ENCODE measurements around the gene IFIT2.
"Not testable (repeated sequence)": the region's sequence is repeated elsewhere in the genome, so short reads cannot be mapped to it uniquely, and the experiment has no call there.

The IFIT2 gene, protein sequence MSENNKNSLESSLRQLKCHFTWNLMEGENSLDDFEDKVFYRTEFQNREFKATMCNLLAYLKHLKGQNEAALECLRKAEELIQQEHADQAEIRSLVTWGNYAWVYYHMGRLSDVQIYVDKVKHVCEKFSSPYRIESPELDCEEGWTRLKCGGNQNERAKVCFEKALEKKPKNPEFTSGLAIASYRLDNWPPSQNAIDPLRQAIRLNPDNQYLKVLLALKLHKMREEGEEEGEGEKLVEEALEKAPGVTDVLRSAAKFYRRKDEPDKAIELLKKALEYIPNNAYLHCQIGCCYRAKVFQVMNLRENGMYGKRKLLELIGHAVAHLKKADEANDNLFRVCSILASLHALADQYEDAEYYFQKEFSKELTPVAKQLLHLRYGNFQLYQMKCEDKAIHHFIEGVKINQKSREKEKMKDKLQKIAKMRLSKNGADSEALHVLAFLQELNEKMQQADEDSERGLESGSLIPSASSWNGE

DNA sequence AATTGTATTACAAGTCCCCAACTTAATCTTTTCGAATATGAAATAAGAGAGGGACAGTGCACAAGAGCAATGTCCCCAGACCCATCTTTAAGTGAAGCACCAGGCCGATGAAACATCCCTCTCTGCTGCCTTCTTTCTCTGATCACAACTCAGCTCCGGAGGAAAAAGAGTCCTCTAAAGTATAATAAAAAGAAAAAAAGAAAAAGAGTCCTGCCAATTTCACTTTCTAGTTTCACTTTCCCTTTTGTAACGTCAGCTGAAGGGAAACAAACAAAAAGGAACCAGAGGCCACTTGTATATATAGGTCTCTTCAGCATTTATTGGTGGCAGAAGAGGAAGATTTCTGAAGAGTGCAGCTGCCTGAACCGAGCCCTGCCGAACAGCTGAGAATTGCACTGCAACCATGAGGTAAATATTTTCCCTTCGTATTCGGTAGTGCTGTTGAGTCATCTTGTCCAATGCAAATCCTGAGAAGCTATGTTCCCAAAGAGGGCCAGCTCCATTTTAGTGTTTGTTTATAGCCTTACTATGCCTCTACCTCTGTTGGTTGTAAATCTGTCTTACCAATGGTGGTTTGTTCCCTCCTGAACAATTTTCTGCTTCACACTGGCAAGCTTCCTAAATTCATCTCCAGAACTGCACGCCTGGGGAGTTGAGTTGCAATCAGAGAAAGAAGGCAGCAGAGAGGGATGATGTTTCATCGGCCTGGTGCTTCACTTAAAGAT lies at the start of gene IFIT2:
TSS of gene IFIT2 (plus strand) at position 326 of the 725 bp plus-strand sequence. CDS start at position 404, 78 bp downstream.
- in situ Hi-C loops (cut with MboI; ENCODE audit: low sequenced_read_pairs): no loop called here

DNA sequence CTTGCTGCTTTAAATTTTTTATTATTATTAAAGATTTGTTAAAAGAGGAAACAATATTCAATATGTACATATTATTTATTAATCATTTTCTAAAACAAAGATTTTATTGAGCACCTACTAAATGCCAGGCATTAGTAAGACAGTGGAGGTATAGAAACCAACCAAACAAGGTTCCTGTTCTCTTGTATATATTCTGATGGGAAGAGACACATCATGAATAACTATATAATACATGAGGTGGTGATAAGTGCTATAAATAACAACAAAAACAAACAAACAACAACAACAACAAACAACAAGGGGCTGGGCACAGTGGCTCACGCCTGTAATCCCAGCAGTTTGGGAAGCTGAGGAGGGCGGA lies 49.6 kb upstream of the IFIT2 start:
- in situ Hi-C loops (cut with MboI; ENCODE audit: low sequenced_read_pairs): no loop called here

DNA sequence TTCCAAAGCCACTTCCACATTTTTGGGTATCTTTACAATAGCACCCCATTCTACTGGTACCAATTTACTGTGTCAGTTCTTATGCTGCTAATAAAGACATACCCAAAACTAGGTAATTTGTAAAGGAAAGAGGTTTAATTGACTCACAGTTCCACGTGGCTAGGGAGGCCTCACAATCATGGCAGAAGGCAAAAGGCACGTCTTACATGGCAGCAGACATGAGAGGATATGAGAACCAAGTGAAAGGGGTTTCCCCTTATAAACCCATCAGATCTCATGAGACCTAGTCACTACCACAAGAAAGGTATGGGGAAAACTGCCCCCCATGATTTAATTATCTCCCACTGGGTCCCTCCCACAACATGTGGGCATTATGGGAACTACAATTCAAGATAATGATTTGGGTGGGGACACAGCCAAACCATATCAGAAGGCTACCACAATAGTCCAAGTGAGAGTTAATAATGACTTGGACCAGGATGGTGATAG lies 46.7 kb upstream of the IFIT2 start:
- in situ Hi-C loops (cut with MboI; ENCODE audit: low sequenced_read_pairs): not testable (repeated sequence)

DNA sequence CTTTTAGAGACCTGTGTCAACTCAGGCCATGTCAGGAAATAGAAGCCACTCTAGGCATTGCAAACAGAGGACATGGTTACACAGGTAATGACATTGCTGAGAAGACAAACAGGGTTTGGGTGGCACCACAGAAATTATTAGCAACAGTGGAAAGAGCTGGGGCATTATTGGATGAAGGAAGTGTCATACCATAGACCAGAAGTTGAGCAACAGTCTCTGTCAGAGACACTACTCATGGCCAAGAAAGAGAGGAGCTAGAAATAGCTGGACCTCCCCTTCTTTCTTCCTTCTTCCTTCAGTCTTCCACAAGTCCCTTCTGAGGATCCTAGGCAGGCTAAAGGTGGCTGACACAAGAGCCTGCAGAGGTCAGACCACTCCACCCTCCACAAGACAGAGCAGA lies 46.1 kb upstream of the IFIT2 start:
- in situ Hi-C loops (cut with MboI; ENCODE audit: low sequenced_read_pairs): no loop called here

DNA sequence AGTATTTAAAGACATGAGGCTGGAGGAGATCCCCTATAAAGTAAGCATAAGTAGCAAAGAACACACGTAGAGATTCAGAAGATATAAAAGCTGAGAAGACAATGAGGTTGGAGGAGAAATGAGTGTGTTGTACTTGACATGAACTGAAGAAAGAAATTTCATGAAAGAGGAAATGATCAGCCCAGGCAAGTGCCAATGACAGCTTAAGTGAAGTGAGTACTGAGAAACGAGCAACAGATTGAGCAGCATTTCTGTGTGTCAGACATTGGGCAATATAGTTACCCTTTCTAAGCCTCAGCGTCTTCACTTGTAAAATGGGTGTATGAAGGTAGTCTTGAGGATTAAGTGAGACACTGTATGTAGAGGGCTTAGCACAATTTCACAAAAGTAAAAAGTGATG lies 45.5 kb upstream of the IFIT2 start:
- in situ Hi-C loops (cut with MboI; ENCODE audit: low sequenced_read_pairs): no loop called here

DNA sequence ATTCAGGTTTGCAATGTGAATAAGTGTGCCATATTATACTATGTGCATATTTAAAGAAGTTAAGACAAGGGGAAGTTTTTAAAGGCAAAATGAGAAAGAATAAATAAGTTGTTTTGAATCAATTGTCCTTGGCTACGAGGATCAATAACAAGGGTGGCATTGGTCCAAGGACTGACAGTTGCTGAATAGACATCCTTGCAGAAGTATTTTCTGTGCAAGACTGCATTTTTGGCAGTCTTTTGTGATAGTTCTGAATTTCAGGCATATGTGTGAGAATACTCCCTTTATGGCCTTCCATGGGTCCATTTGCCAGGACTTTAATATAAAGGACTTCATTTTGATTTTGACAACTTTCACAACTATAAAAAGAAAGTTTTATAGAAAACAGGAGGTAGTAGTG lies 44.9 kb upstream of the IFIT2 start:
- in situ Hi-C loops (cut with MboI; ENCODE audit: low sequenced_read_pairs): no loop called here

DNA sequence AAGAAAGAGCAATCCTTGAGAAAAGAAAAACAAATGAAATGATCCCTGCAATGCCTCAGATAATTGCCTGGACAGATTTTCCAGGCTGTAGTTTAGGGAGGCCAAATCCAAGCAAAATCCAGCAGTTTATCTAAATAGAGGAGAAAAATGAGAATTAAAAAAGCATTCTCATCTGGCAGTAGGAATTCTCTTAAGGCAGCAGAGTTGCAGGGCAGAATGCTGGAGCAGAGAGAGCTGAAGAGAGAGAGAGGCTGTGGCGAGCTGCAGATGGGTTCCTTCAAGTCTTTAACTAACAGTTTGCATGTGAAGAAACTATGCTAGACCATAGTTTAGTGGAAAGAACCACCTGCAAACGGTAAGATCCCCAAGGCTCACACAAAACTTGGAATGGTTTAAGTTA lies 44.3 kb upstream of the IFIT2 start:
- in situ Hi-C loops (cut with MboI; ENCODE audit: low sequenced_read_pairs): no loop called here

DNA sequence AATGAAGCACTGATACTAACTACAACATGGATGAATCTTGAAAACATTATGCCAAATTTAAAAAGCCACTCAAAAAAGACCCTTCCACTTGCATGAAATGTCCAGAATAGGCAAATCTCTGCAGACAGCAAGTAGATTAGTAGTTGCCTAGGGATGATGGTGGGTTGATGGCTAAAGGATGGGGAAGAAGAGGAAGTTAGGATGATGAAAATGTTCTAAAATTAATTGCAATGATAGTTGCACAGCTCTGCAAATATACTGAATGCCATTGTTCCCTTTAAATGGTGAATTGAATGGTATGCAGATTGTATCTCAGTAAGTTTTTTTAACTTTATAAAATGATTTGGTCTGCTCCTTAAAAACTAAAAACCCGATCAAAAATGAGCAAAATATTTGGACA lies 43.0 kb upstream of the IFIT2 start:
- in situ Hi-C loops (cut with MboI; ENCODE audit: low sequenced_read_pairs): no loop called here

DNA sequence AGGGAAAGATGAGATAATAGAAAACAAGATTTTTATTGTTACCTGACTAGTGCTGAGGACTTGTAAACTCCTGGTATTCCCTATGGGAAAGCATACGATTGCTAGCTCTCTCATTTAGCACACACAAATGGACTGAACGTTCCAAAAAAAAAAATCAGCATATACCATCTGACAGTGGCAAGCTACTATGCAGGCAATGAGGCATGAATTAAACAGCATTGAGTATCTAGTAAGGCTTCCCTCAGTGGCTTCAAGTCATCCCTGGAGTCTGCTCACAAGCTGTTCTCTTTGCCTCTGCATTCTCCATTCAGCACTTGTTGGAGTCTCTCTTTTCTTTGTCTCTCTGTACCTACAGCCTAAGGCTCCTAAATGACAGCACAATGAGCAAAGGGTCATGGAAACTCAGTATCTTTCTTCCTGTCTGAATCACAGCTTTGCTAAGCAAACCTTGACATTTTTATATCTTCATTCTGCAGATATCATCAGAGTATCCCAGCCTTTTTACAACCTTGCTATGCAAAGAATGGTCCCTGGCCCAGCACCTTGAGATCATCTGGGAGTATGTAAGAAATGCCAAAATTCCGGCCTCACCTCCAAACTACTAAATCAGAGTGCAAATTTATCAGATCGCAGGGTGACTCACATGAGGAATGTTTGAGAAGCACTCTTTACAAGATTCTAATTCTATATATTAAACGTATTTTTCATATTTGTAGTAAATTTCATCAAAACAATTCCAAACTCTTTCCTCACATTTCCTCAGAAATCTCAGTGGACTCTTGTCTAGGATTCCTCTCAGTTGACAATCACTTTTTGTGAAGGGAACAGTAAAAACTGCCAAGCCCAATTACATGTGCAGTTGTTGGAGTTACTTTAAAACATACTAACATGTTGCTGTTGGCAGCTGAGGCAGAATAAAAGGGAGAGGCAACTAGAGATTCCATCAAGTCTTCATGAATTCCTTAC lies 39.5 kb upstream of the IFIT2 start:
- in situ Hi-C loops (cut with MboI; ENCODE audit: low sequenced_read_pairs): no loop called here

DNA sequence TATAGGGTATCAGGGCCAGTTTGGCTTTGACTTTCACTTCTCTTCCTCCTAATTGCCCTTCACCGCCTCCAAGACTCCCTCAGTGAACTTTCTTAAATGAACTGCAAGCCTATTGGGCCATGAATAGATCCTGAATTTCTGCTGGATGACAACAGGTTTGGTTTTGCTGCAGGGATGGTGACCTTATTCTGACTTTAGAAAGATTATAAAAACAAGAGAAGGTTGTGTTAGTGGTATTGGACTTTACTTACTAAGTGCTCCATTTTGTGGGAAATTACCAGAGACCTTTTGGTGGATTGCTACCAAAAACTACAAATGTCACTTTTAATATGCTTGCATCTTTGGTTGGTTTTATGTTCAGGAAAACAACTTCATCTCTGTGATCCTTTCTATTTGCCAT lies 38.8 kb upstream of the IFIT2 start:
- in situ Hi-C loops (cut with MboI; ENCODE audit: low sequenced_read_pairs): no loop called here

DNA sequence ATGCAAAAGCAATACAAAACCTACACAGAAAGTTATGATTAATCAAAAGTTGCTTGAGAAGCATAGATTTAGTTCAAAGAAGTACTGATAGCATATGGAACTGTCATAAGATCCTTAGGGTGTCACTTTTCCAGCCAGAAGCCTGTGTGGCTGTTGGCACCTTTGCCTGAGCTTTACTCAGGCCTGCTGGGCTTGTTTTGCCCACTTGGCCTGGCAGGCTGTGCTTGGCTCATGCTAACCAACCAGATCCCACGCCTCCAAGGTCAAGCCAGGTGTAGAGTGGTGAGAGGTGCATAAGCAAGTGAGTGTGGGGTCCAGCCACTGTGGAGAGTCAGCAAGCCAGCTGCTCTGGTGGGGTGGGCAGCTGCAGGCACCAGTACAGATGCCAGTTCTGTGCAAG lies 38.3 kb upstream of the IFIT2 start:
- in situ Hi-C loops (cut with MboI; ENCODE audit: low sequenced_read_pairs): no loop called here

DNA sequence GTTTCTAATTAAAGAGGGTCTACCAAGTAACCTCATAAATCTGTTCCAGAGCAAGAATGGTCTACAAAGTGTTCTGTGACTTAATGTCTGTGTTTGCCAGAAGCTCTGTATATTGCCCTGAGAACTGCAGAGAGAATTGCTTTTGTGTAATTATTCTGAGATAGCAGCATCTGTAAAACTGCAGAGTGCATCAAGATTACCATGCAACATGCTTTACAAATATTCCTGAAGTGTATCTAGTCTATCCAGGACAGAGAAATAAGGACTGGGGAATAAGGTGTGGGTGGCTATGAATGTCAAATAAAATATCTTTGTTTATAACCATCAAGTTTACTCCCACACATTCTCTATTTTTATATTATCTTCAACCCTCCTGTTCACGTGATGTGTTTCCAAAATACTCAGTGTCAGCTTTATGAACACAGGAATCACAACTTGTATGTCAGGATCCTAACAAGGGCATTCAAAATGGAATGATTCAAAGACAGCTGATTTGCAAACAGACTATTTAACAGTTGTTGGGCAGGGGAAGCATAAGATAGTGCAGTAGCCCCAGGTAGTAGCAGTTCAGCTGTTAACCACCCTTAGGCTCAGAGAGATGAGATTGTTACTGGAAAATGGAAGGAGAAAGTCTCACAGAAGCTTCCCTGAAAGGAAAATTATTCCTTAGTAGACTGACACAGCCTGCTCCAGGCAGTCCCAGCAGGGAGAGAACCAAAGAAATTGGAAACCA lies 35.0 kb upstream of the IFIT2 start:
- in situ Hi-C loops (cut with MboI; ENCODE audit: low sequenced_read_pairs): no loop called here

DNA sequence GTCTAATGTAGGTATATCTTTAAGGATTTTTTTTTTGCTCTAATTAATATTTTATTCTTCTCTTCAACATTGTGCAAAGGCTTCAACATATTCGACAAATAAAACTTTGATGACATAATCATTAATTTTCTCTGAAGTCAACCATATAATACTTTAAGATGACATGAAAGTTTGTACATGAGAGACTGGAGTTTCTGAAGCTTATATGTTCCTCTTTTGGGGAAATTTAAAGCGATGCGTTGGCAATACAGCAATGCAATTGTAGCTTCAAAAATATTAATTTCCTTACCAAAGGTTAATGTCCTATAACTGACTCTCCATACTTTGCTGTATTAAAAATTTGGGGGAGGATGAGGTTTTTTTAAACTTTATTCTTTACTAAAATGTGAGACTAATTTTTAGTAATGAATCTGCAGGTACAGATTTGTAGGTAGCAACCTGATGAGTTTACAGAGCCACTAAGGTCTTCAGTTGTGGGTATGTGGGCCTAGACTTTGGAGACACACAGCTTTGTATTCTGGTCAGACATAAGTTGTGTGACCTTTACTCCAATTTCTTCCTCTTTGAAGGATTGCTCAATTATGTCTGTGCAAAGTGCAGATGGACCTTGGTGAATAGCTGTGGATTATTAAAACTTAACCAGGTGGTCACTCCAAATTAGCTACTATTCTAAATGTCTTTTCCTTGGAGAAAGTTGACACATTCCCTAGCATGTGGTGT lies 32.3 kb upstream of the IFIT2 start:
- in situ Hi-C loops (cut with MboI; ENCODE audit: low sequenced_read_pairs): no loop called here

DNA sequence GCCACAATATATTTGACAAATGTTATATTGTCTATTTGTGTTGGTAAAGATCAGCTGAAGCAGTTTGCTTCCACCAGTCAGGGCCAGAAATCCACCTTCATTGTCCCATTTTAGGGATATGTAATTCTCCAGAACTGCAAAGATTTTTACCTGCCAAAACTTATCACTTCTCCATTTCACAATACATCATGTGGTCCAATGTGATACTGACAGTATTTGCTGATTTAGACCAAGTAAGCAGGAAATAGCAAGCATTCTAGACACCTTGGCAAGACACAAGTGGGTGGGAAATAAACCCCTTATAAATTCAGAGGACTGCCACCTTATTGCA lies 31.7 kb upstream of the IFIT2 start:
- in situ Hi-C loops (cut with MboI; ENCODE audit: low sequenced_read_pairs): no loop called here

DNA sequence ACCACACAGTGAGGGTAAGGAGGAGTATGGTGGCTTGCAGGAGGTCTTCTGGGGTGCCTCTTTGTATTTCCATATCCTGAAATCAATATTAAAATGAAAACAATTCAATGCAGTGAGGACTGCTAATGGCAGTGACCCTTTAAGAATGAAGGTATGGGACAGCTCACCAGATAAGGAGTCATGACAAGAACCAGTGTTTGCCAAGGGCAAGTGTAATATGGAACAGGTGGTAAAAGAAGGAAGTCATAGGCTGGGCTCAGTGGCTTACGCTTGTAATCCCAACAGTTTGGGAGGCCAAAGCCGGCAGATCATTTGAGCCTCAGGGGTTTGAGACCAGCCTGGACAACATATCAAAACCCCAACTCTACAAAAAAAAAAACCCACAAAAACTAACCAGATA lies 30.3 kb upstream of the IFIT2 start:
- in situ Hi-C loops (cut with MboI; ENCODE audit: low sequenced_read_pairs): no loop called here

DNA sequence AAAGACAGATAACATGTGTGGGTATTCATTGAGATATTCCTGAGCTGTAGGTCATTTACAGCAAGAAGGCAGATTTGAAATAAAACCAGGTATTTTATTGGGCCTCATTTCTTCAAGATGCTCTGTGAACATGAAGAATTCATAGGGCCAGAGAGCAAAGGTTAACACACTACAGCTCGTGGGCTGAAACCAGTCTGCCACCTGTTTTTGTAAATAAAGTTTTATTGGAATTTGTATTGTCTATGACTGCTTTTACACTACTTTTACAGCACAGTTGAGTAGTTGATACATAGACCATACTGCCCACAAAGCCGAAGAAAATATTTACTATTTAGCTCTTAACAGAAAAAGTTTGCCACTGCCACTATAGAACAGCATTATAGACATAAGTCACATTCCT lies 28.2 kb upstream of the IFIT2 start:
- in situ Hi-C loops (cut with MboI; ENCODE audit: low sequenced_read_pairs): no loop called here

DNA sequence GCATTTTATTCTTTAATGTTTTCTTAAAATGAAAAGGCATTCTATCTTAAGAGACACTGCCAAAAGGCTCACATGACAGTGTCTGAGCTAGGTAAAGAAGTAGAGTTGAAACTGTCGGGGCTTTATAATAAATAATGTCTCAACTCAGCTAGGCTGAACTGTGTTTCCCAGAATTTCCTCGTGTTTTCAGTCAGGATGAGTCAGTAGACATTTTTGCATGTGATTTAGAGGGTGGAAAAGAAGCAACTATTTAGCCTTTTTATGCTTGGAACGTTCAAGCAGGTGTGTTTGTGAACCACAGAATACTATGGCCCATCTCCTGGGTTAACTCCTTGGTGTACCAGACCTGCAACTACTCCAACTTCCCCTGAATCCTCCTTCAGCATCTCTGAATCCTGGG lies 26.9 kb upstream of the IFIT2 start:
- in situ Hi-C loops (cut with MboI; ENCODE audit: low sequenced_read_pairs): no loop called here

DNA sequence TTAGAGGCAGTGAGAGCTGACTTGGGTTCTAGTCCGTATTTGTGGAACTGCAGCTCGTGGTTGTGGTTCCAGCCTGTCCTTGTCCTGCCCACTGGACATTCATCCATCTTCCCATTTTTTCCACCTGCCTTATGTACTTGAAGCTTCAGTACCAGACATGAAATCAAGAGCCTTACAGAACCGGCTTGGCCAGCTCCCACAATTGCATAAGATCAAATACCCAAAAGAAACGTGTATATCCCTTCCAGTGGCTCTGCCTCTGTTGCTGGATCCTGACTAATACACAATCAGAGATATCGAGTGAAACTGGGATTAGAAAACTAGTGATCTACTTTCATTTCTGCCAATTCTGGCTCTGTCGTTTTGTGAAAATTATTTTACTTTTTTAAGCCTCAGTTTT lies 26.5 kb upstream of the IFIT2 start:
- in situ Hi-C loops (cut with MboI; ENCODE audit: low sequenced_read_pairs): no loop called here

DNA sequence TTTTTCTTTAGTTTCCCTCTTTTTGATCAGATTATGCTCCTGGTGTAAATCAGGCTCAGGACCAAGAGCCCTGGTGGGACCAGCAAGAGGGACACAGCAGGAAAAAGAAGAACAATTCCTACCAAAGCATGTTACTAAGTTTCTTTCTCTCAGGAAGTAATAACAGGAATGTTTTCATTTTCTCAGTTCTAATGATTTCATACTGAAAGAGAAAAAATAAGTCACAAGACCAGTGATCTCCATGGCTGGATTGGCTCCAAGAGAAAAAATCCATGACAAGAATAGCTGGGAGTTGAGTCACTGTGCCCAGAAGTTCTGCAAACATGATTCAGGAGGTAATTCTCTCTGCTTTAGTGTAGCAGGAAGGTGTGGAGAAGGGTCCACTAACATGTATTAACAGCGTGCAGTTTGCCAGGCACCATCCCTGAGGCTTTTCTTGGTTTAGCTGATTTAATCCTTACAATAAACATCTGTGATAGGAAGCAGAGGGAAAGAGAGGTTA lies 23.8 kb upstream of the IFIT2 start:
- in situ Hi-C loops (cut with MboI; ENCODE audit: low sequenced_read_pairs): no loop called here

DNA sequence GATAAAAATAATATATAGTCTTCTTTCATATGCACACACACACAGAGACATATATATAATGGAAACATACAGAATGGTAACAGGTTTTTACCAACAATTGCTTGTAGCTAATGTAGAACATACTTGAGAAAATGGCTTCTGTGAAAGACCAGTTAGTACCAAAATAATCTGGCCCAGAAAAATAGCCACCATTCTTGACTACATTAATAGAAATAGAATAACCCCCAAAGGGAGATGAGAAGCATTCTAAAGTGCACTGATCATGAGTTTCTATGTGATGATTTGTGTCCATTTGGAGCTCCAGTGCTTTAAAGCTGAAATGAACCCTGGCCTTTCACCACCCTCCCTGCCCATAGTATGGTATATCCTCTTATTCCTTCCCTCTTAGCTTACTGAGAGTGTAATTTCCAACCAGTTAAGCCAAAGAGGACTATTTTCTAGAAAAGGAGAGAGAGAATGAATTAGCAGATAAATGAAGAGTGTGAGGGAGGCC lies 22.9 kb upstream of the IFIT2 start:
- in situ Hi-C loops (cut with MboI; ENCODE audit: low sequenced_read_pairs): no loop called here

Data from hTERT RPE-1 (cell line).